HepG2 (cell line): Measurements from ENCODE around the gene CCDC66. TPM values are rescaled to one million over a fixed set of nuclear protein-coding genes. Genes with fewer than 3 reads are reported as not detected.
"Not testable (repeated sequence)": the region's sequence is repeated elsewhere in the genome, so short reads cannot be mapped to it uniquely, and the experiment has no call there.

Experiments used
- ATAC-seq: fragments of 200-7000 bp; cut with Tn5 transposase; 3 replicates; pipeline ENCODE4 v1.9.1; 2020; ENCODE audit warnings: mild to moderate bottlenecking, moderate library complexity
- BruUV-seq: library from RNA; stranded (reverse); fragments of 400-500 nt; replicated peaks from 2 replicates; lab custom pipeline; 2021; lab: Mats Ljungman, UMichigan
- CTCF ChIA-PET: fragments of 300-600 bp; formaldehyde crosslinking; extraction: SDS; loops from one replicate; lab custom pipeline; 2021; ENCODE audit warnings: low total read pairs, inconsistent platforms, low intra/inter-chr PET ratio; lab: Yijun Ruan, JAX
- POLR2A ChIA-PET: fragments of 350-600 bp; sonication (Branson Sonifier 250); formaldehyde crosslinking; loops from one replicate; lab custom pipeline; 2020; ENCODE audit warnings: antibody characterized with exemption, inconsistent platforms; lab: Yijun Ruan, JAX
- DNase-seq: peaks from one replicate; pipeline ENCODE4 v3.0.0-alpha.2; 2015; ENCODE audit warnings: low spot score
- FAIRE-seq: peaks from 3 replicates; lab custom pipeline; 2011; peaks lifted over from hg19 to GRCh38; lab: Jason Lieb, UNC
- H2AFZ ChIP-seq: one replicate; pipeline ENCODE4 v1.6.1; 2011; ENCODE audit warnings: low read length, inconsistent platforms
- H3K27ac ChIP-seq: fragments of 300-600 bp; 3 replicates; pipeline ENCODE4 v1.8.0; 2011; ENCODE audit warnings: mixed run types, mild to moderate bottlenecking, mixed read lengths, low read length, inconsistent platforms; ENCODE audit not compliant: insufficient read depth; ENCODE audit errors: extremely low read length
- H3K27me3 ChIP-seq, 2 experiments: fragments of 200-600 bp in 1 of 2; 2 replicates in 1 of 2; 3 replicates in 1 of 2; pipeline versions ENCODE4 v1.6.0 to v1.8.0; 2011; ENCODE audit warnings: low read length in 2 of 2, mild to moderate bottlenecking in 2 of 2, moderate library complexity in 2 of 2, inconsistent platforms in 1 of 2; ENCODE audit not compliant: insufficient read depth in 2 of 2, control insufficient read depth in 1 of 2
- H3K36me3 ChIP-seq, 2 experiments: fragments of 200-600 bp in 1 of 2; replicated peaks in 1 of 2; 2 replicates in 1 of 2; 3 replicates in 1 of 2; pipeline versions ENCODE4 v1.5.1 to v1.8.0; 2011; ENCODE audit warnings: low read length in 2 of 2, inconsistent platforms in 1 of 2; ENCODE audit not compliant: insufficient read depth in 2 of 2, control insufficient read depth in 1 of 2
- H3K4me1 ChIP-seq: 2 replicates; pipeline ENCODE4 v1.5.1; 2012; ENCODE audit warnings: low read length, inconsistent platforms; ENCODE audit not compliant: insufficient read depth
- H3K4me2 ChIP-seq: 2 replicates; pipeline ENCODE4 v1.6.0; 2011; ENCODE audit warnings: low read depth, low read length, inconsistent platforms
- H3K4me3 ChIP-seq, 3 experiments: fragments of 200-600 bp in 1 of 3; sonication (generic), shearing (Covaris generic) in 1 of 3; replicated peaks in 1 of 3; 2 replicates each; pipeline ENCODE4 v1.5.1; 2011 to 2016; ENCODE audit warnings: low read length in 3 of 3, inconsistent platforms in 2 of 3, low read depth in 2 of 3, mild to moderate bottlenecking in 2 of 3, control low read depth in 1 of 3, mixed read lengths in 1 of 3; ENCODE audit not compliant: insufficient read depth in 1 of 3
- H3K79me2 ChIP-seq: one replicate; pipeline ENCODE4 v1.6.1; 2011; ENCODE audit warnings: low read length, inconsistent platforms; ENCODE audit not compliant: insufficient read depth
- H3K9ac ChIP-seq: 2 replicates; pipeline ENCODE4 v1.6.0; 2011; ENCODE audit warnings: mild to moderate bottlenecking, low read depth, low read length, inconsistent platforms; ENCODE audit not compliant: insufficient read depth
- H3K9me3 ChIP-seq: 2 replicates; pipeline ENCODE4 v1.5.1; 2012; ENCODE audit warnings: mild to moderate bottlenecking, low read length
- H4K20me1 ChIP-seq: 2 replicates; pipeline ENCODE4 v1.6.0; 2011; ENCODE audit warnings: inconsistent platforms, mild to moderate bottlenecking, low read length, moderate library complexity; ENCODE audit not compliant: insufficient read depth
- AKNA ChIP-seq: sonication (generic); formaldehyde crosslinking; IDR thresholded peaks from 2 replicates; pipeline ENCODE4 v1.4.0; 2020; ENCODE audit warnings: missing genetic modification reagents, borderline replicate concordance
- CENPT ChIP-seq: sonication (generic); formaldehyde crosslinking; IDR thresholded peaks from 2 replicates; pipeline ENCODE4 v1.8.0; 2022; ENCODE audit warnings: low read depth, mild to moderate bottlenecking, moderate library complexity, missing genetic modification reagents
- MED1 ChIP-seq: sonication (generic); formaldehyde crosslinking; IDR thresholded peaks from 2 replicates; pipeline ENCODE4 v1.4.0; 2020; ENCODE audit warnings: missing genetic modification reagents
- NCOA2 ChIP-seq: sonication (generic); formaldehyde crosslinking; IDR thresholded peaks from 2 replicates; pipeline ENCODE4 v1.8.0; 2022; ENCODE audit warnings: inconsistent platforms
- THYN1 ChIP-seq: sonication (generic); formaldehyde crosslinking; IDR thresholded peaks from 2 replicates; pipeline ENCODE4 v1.8.1; 2023; ENCODE audit warnings: low read depth, mild to moderate bottlenecking, moderate library complexity, missing genetic modification reagents, borderline replicate concordance
- WGBS: methylation state at CpG from one replicate; pipeline ENCODE4 v1.1.6; 2017; ENCODE audit warnings: low lambda C conversion rate; 5-methylcytosine and 5-hydroxymethylcytosine counted together
- in situ Hi-C: cut with HindIII; loops from 2 replicates; pipeline ENCODE4 v1.10.0; 2017; ENCODE audit warnings: low pct_unique_long_range_greater_than_20kb; ENCODE audit not compliant: extremely low pct_ligation_motif_present
- intact Hi-C: fragments of 100-400 bp; cut with micrococcal nuclease; formaldehyde crosslinking; loops from one replicate; pipeline ENCODE4 v1.10.0; 2022; ENCODE audit not compliant: unreplicated experiment
- polyA plus RNA-seq, 8 experiments: library from polyadenylated mRNA; depleted of rRNA in 3 of 8; stranded (reverse) in 7 of 8; unstranded in 1 of 8; fragments of >200 nt; fragmentation: Illumina TruSeq in 4 of 8; extraction: Trizol in 4 of 8; gene quantifications; 2 replicates each; pipeline versions ENCODE4 v1.2.1 to v1.2.3, GENCODE V29; 2011 to 2016; ENCODE audit warnings: low read depth in 4 of 8, missing spikeins in 1 of 8, mixed read lengths in 1 of 8; ENCODE audit not compliant: insufficient read depth in 1 of 8
- total RNA-seq, 5 experiments: library from RNA; depleted of rRNA; stranded (reverse); fragments of >200 nt; fragmentation: Illumina TruSeq; extraction: Trizol; gene quantifications; 2 replicates each; pipeline ENCODE4 v1.2.3, GENCODE V29; 2016; ENCODE audit warnings: low read depth in 1 of 5

CCDC66 gene
- total and polyA plus RNA-seq, 2 of the 13 experiments (the other 11 are each of a cell fraction or from before 2014, with no cell fraction given): 8.4 to 19.9 TPM

- intact Hi-C loops, in situ Hi-C loops, H4K20me1 ChIP-seq, POLR2A ChIA-PET, H3K4me3 ChIP-seq, H3K27ac ChIP-seq, H3K79me2 ChIP-seq, H3K27me3 ChIP-seq, H3K36me3 ChIP-seq, FAIRE-seq, H3K9ac ChIP-seq, CTCF ChIA-PET, H3K9me3 ChIP-seq, BruUV-seq, ATAC-seq, H3K4me1 ChIP-seq, H2AFZ ChIP-seq, H3K4me2 ChIP-seq, DNase-seq: not testable (repeated sequence)
- WGBS: 99% methylated on average over 9 of the region's 12 CpGs
Measured at GRCh38 chr3:56581941-56582340, 25.0 kb downstream of the CCDC66 start.

GRCh38 chr3:56584275-56584674, 27.3 kb downstream of the CCDC66 start:
- ATAC-seq, H3K9ac ChIP-seq, in situ Hi-C loops, H4K20me1 ChIP-seq, POLR2A ChIA-PET, FAIRE-seq, H2AFZ ChIP-seq, CTCF ChIA-PET, H3K79me2 ChIP-seq, H3K27ac ChIP-seq, DNase-seq, H3K4me3 ChIP-seq, H3K36me3 ChIP-seq, H3K4me1 ChIP-seq, H3K9me3 ChIP-seq, intact Hi-C loops, H3K4me2 ChIP-seq, H3K27me3 ChIP-seq, BruUV-seq: not testable (repeated sequence)
- 97% methylated on average over 6 of the region's 28 CpGs for WGBS

DNA sequence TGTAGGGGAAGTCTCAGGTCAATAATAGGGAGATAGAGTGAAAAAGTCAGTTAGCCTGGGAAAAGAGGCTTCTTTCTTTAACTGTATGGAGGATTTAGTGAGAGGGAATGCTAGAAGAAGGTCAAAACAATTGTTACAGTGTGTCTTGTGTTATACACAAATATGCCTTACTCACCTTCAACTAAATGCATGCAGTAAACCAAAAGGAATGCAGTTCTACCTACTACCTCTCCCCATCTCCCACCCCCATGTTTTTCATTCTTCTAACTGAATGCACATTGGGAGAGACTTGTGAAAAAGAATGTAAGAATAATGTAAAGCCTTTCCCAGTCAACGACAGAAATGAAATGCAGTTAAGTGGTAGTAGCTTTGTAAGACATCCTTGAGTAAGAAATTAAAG, 33.8 kb downstream of the CCDC66 start:
- Histone ChIP-seq H4K20me1 (no peaks in the 10 kb centered on the region), H3K27me3 (no peaks in the 10 kb centered on the region), H3K79me2 (no peaks in the 10 kb centered on the region), H3K4me2 (no peak overlapping the region), H3K36me3 (peaks cover 2 to 5% of the 10 kb centered on the region in 2 experiments; a peak in 2 of 5 replicates), H3K9ac (no peak overlapping the region), H3K4me1 (no peaks in the 10 kb centered on the region), H2AFZ (no peak overlapping the region), H3K27ac (no peak overlapping the region), H3K4me3 (no peak overlapping the region), H3K9me3 (no peaks in the 10 kb centered on the region)
- ATAC-seq: no peak
- BruUV-seq: no TSS peak
- in situ Hi-C loops (no loop called here), intact Hi-C loops (no loop called here)
- 68% methylated on average over 1 of the region's 1 CpG for WGBS
- CTCF ChIA-PET: no interaction called here
- DNase-seq: no peak
- POLR2A ChIA-PET: no interaction called here
- FAIRE-seq: no peak
- no peak for TF ChIP-seq MED1 (CRISPR knock-in tag)
- no peak for TF ChIP-seq NCOA2
- TF ChIP-seq THYN1: no peak
- TF ChIP-seq CENPT (CRISPR knock-in tag): no peak
- no peak for TF ChIP-seq AKNA (CRISPR knock-in tag)
